Measurements from ENCODE around the gene PTGS2.
"Not testable (repeated sequence)": the region's sequence is repeated elsewhere in the genome, so short reads cannot be mapped to it uniquely, and the experiment has no call there.

The PTGS2 gene

DNA sequence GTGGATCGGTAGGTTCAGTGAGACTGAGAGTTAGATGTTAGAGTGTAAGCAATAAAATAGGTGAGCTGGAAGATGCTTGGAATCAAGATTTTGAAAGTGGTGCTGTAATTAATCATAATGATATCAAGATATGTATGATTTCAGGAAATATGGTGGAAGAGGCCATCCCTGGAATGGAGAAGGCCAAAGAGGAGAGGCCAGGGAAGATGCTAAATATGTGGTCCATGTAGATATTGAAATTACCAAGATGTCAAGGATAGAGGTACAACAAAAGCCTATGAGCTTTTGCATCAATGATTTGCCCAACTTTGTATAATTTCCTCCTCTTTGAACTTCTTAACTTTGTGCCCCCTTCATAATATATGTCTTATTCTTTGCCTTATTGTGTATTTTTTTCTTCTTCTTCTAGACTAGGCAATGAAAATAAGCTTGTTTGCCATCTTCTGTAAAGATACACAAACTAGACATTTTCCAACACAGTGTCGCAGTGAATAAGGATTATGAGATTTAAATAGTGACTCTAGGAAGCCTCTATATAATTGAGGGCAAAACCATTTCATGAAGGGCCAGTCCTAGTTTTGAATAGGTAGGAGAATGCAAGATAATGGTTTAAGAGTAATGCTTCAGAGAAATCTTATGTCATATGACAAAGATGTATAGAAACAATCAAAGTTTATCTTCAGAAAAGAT lies 8.9 kb downstream of the PTGS2 start:
- no peak for DNase-seq (ENCODE audit: low read depth in 2 of 2)
- no peak overlapping the region for H3K4me3 ChIP-seq (replicated peaks in 1 of 2; ENCODE audit: low read depth in 2 of 2, low read length in 2 of 2)

DNA sequence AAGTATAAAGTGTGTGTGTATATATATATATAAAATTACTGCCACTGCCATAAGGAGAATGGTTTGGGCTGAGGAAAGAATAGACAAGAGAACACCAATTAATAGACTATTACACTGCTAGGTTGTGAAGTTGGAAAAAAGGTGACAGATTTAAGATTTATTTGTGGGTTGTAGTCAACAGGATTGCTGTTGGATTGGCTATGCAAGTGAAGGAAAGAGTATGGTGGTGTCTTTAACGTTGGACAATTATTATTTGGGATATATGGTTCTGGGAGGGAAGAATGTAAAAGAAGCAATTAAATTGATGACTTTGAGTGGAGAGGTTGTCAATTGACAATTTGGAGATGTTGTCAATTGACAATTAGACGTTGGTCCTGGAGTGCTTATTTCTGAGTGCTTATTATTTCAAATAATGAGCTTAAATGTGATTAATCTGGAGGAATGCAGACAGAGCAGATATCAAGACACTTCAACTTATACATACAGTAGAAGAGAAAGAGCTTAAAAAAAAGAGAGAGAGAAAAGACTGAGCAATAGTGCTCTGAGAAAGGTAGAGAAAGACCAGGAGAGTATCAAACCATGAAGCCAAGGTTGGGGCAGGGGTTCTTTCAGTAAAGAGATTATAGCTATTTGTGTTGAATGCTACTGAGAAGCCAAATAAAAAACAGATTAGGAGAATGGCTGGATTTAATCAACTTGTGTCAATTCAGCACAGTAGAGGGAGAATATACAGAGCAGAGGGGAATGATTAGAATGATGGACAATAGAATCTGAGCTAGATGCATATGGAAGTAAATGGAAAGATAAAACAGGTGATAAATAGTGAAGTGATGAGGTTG lies 9.7 kb downstream of the PTGS2 start:
- no peak overlapping the region for H3K4me3 ChIP-seq (replicated peaks in 1 of 2; ENCODE audit: low read depth in 2 of 2, low read length in 2 of 2)
- no peak for DNase-seq (ENCODE audit: low read depth in 2 of 2)
- TF ChIP-seq CTCF (IDR thresholded peaks at IDR 0.05; ENCODE audit: low read depth, low read length): no peak

More for the DNA sequence above, 8.9 kb downstream of the PTGS2 start:
- TF ChIP-seq CTCF (IDR thresholded peaks at IDR 0.05; ENCODE audit: low read depth, low read length): no peak

GRCh38 chr1:186669784-186670183 lies 10.4 kb downstream of the PTGS2 start:
- H3K4me3 ChIP-seq (replicated peaks in 1 of 2; ENCODE audit: low read depth in 2 of 2, low read length in 2 of 2); DNase-seq (ENCODE audit: low read depth in 2 of 2): not testable (repeated sequence)

GRCh38 chr1:186664217-186664616 lies 16.0 kb downstream of the PTGS2 start:
- H3K4me3 ChIP-seq (replicated peaks in 1 of 2; ENCODE audit: low read depth in 2 of 2, low read length in 2 of 2); DNase-seq (ENCODE audit: low read depth in 2 of 2): not testable (repeated sequence)

DNA sequence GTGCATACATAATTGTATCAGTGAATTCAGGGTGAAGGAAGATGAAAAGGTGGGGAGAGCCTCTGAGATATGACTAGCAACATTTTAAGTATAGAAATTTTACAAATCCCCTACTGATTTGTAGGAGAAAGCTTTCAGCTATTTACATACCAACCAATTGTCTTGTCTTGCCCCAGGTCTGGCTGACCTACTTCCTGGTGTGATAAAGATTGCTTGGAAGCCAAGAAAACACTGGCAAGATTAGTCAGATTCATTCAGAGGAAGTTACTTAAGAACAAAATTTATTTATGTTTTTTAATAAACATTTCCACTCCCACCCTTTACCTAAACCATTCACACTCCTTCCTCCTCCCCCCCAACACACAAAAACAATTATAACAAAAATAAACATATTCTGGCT lies 17.5 kb downstream of the PTGS2 start:
- no peak for TF ChIP-seq CTCF (IDR thresholded peaks at IDR 0.05; ENCODE audit: low read depth, low read length)
- DNase-seq (ENCODE audit: low read depth in 2 of 2): peak; percentile 72 to 81
- H3K4me3 ChIP-seq (replicated peaks in 1 of 2; ENCODE audit: low read depth in 2 of 2, low read length in 2 of 2): no peak overlapping the region

GRCh38 chr1:186659890-186660341 lies 20.3 kb downstream of the PTGS2 start:
- TF ChIP-seq CTCF (IDR thresholded peaks at IDR 0.05; ENCODE audit: low read depth, low read length): no peak
- DNase-seq (ENCODE audit: low read depth in 2 of 2): no peak
- no peak overlapping the region for H3K4me3 ChIP-seq (replicated peaks in 1 of 2; ENCODE audit: low read depth in 2 of 2, low read length in 2 of 2)

DNA sequence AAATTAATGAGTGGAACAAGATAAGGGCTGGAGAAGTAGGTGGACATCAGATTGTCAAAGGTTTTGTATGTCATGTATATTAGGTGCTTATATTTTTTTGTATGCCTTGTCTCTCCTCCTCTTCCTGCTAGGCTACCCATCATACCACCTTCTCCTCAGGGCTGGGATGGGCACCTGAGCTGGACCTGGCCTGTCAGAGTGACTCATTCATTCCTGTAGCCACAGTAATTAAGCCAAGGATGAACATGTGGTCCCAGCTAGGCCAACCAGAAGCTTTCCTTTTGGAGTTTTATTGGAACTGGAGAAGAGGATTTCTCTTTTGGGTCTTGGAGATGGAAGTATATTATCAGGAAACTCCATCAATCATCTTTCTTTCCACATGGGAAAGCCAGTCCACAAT lies 21.2 kb downstream of the PTGS2 start:
- TF ChIP-seq CTCF (IDR thresholded peaks at IDR 0.05; ENCODE audit: low read depth, low read length): no peak
- H3K4me3 ChIP-seq (replicated peaks in 1 of 2; ENCODE audit: low read depth in 2 of 2, low read length in 2 of 2): no peak overlapping the region
- DNase-seq (ENCODE audit: low read depth in 2 of 2): no peak

Data from cardiac fibroblast (primary cell).